ENCODE data around the gene YES1.

GRCh38 chr18:717003-717402, 95.0 kb downstream of the YES1 start:
- TF ChIP-seq, protein P1, sequence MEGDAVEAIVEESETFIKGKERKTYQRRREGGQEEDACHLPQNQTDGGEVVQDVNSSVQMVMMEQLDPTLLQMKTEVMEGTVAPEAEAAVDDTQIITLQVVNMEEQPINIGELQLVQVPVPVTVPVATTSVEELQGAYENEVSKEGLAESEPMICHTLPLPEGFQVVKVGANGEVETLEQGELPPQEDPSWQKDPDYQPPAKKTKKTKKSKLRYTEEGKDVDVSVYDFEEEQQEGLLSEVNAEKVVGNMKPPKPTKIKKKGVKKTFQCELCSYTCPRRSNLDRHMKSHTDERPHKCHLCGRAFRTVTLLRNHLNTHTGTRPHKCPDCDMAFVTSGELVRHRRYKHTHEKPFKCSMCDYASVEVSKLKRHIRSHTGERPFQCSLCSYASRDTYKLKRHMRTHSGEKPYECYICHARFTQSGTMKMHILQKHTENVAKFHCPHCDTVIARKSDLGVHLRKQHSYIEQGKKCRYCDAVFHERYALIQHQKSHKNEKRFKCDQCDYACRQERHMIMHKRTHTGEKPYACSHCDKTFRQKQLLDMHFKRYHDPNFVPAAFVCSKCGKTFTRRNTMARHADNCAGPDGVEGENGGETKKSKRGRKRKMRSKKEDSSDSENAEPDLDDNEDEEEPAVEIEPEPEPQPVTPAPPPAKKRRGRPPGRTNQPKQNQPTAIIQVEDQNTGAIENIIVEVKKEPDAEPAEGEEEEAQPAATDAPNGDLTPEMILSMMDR (IDR thresholded peaks at IDR 0.05 in 2 of 3, conservative IDR thresholded peaks at IDR 0.05 in 1 of 3; ENCODE audit: borderline replicate concordance in 1 of 3, insufficient read depth in 1 of 3, low read depth in 2 of 3, low read length in 2 of 3) = no peak
- no peak for TF ChIP-seq EZH2 (IDR thresholded peaks at IDR 0.05)
- TF ChIP-seq REST (IDR thresholded peaks at IDR 0.05; ENCODE audit: low read depth) = no peak
- no peak for TF ChIP-seq POLR2A (IDR thresholded peaks at IDR 0.05; ENCODE audit: borderline replicate concordance, extremely low read depth, insufficient read depth, insufficient read length)
- no peak for TF ChIP-seq RAD21 (IDR thresholded peaks at IDR 0.05; ENCODE audit: low read depth)
- no peak for TF ChIP-seq POLR2AphosphoS5 (IDR thresholded peaks at IDR 0.05; ENCODE audit: low read depth, low read length)
- TF ChIP-seq, protein P2, sequence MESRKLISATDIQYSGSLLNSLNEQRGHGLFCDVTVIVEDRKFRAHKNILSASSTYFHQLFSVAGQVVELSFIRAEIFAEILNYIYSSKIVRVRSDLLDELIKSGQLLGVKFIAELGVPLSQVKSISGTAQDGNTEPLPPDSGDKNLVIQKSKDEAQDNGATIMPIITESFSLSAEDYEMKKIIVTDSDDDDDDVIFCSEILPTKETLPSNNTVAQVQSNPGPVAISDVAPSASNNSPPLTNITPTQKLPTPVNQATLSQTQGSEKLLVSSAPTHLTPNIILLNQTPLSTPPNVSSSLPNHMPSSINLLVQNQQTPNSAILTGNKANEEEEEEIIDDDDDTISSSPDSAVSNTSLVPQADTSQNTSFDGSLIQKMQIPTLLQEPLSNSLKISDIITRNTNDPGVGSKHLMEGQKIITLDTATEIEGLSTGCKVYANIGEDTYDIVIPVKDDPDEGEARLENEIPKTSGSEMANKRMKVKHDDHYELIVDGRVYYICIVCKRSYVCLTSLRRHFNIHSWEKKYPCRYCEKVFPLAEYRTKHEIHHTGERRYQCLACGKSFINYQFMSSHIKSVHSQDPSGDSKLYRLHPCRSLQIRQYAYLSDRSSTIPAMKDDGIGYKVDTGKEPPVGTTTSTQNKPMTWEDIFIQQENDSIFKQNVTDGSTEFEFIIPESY (IDR thresholded peaks at IDR 0.05; ENCODE audit: extremely low read depth, insufficient replicate concordance, low read length) = no peak
- no peak for TF ChIP-seq EGR1 (IDR thresholded peaks at IDR 0.05; ENCODE audit: low read depth)
